Subcutaneous adipose tissue (tissue), 4 donors: ENCODE data around the gene PRKAA2. TPM values are rescaled to one million over a fixed set of nuclear protein-coding genes. Genes with fewer than 3 reads are reported as not detected.

Experiments
- CTCF ChIP-seq: fragments of 450-650 bp; IDR thresholded peaks from one replicate; pipeline ENCODE4 v1.5.1; 2016; ENCODE audit warnings: low read depth, mild to moderate bottlenecking, control low read depth, antibody characterized with exemption, moderate library complexity
- total RNA-seq, 4 donors: library from RNA; depleted of rRNA; stranded (reverse); fragments of >200 nt; gene quantifications; one replicate each; pipeline ENCODE4 v1.1.0, GENCODE V29; 2016

Gene PRKAA2
- total RNA-seq, 4 donors from 2014 or later: 1.6 to 3.0 (median 2.1) TPM

- no peak for TF ChIP-seq CTCF
These were observed 62.3 kb downstream of the PRKAA2 start for GRCh38 chr1:56707379-56707778.

GRCh38 chr1:56709269-56709880 lies 64.3 kb downstream of the PRKAA2 start:
- no peak for TF ChIP-seq CTCF

- TF ChIP-seq CTCF: no peak
These were observed 64.9 kb downstream of the PRKAA2 start for GRCh38 chr1:56709995-56710394.

GRCh38 chr1:56710646-56711045 lies 65.5 kb downstream of the PRKAA2 start:
- TF ChIP-seq CTCF: no peak

GRCh38 chr1:56712150-56712549 lies 67.0 kb downstream of the PRKAA2 start:
- TF ChIP-seq CTCF: no peak

GRCh38 chr1:56713112-56713511 lies 68.0 kb downstream of the PRKAA2 start:
- no peak for TF ChIP-seq CTCF

GRCh38 chr1:56715156-56715555 lies 70.0 kb downstream of the PRKAA2 start:
- TF ChIP-seq CTCF: no peak
